ENCODE measurements around the gene FOXO1. TPM values are rescaled to one million over a fixed set of nuclear protein-coding genes. Genes with fewer than 3 reads are reported as not detected.

Gene FOXO1
- total RNA-seq, 1 experiment from 2014 or later, result 12.2 TPM

DNA sequence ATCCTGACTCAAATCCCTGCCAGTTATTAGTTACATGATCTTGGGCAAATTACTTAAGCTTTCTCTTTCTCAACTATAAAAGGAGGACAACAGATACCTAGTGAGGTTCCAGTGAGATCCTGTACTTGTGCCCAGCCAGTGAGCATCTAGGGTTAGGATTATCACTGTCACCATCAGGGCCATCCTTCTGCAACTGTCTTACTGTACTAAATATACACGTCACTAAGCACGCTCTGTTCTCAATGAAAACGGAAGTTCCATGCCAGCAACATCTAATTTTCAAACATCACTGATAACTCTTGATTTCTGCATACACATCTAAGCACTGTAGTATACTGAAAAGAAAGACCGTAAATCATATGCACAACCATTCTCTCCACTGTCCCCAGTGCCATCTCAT lies 70.0 kb downstream of the FOXO1 start (continued):
- TF ChIP-seq, protein P1, sequence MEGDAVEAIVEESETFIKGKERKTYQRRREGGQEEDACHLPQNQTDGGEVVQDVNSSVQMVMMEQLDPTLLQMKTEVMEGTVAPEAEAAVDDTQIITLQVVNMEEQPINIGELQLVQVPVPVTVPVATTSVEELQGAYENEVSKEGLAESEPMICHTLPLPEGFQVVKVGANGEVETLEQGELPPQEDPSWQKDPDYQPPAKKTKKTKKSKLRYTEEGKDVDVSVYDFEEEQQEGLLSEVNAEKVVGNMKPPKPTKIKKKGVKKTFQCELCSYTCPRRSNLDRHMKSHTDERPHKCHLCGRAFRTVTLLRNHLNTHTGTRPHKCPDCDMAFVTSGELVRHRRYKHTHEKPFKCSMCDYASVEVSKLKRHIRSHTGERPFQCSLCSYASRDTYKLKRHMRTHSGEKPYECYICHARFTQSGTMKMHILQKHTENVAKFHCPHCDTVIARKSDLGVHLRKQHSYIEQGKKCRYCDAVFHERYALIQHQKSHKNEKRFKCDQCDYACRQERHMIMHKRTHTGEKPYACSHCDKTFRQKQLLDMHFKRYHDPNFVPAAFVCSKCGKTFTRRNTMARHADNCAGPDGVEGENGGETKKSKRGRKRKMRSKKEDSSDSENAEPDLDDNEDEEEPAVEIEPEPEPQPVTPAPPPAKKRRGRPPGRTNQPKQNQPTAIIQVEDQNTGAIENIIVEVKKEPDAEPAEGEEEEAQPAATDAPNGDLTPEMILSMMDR (IDR thresholded peaks at IDR 0.05 in 2 of 3, conservative IDR thresholded peaks at IDR 0.05 in 1 of 3; ENCODE audit: borderline replicate concordance in 1 of 3, insufficient read depth in 1 of 3, low read depth in 2 of 3, low read length in 2 of 3), result no peak
- TF ChIP-seq SIN3A (IDR thresholded peaks at IDR 0.05; ENCODE audit: low read depth), result no peak
- no peak for TF ChIP-seq CBX3 (IDR thresholded peaks at IDR 0.05; ENCODE audit: low read depth)
- TF ChIP-seq, protein P2, sequence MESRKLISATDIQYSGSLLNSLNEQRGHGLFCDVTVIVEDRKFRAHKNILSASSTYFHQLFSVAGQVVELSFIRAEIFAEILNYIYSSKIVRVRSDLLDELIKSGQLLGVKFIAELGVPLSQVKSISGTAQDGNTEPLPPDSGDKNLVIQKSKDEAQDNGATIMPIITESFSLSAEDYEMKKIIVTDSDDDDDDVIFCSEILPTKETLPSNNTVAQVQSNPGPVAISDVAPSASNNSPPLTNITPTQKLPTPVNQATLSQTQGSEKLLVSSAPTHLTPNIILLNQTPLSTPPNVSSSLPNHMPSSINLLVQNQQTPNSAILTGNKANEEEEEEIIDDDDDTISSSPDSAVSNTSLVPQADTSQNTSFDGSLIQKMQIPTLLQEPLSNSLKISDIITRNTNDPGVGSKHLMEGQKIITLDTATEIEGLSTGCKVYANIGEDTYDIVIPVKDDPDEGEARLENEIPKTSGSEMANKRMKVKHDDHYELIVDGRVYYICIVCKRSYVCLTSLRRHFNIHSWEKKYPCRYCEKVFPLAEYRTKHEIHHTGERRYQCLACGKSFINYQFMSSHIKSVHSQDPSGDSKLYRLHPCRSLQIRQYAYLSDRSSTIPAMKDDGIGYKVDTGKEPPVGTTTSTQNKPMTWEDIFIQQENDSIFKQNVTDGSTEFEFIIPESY (IDR thresholded peaks at IDR 0.05; ENCODE audit: extremely low read depth, insufficient replicate concordance, low read length), result no peak
- TF ChIP-seq ZNF274 (IDR thresholded peaks at IDR 0.05; ENCODE audit: low read depth, low read length), result no peak

DNA sequence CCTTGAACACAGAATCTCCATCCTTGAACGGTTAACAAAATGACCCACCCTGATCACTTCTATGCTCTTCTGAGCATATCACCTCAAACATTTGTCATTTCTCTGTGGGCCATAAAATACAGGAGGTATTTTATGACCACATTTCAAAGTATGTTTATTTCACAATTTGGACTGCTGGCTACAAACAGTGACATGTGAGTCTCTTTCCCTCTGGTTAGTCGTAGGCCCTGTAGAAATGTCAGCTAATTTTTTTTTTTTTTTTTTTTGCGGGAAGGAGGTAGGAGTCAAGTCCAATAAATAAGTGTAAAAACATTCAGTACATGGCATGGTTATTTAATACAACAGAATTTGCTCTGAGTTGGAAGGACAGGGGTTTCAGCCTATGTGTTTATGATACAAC lies 70.7 kb downstream of the FOXO1 start:
- DNase-seq (ENCODE audit: low read depth, low spot score) (no peak), ATAC-seq (no peak)
- Histone ChIP-seq H3K36me3 (ENCODE audit: control insufficient read depth in 1 of 2, insufficient read depth in 2 of 2, low read length in 2 of 2) (no peaks in the 10 kb centered on the region), H3K79me2 (ENCODE audit: insufficient read depth, low read length) (peaks cover 9% of the 10 kb centered on the region; the same call in 1 of the 2 replicates), H3K9ac (ENCODE audit: low read length) (no peak overlapping the region), H3K4me1 (ENCODE audit: control insufficient read depth in 1 of 2, insufficient read depth in 2 of 2, low read length in 2 of 2) (peaks cover 2 to 5% of the 10 kb centered on the region in 2 experiments; a peak in 1 of 4 replicates), H3K9me2 (ENCODE audit: insufficient read depth) (no peaks in the 10 kb centered on the region), H3K27me3 (ENCODE audit: insufficient read depth, low read length) (no peaks in the 10 kb centered on the region), H3K9me3 (ENCODE audit: control insufficient read depth in 1 of 2, insufficient read depth in 1 of 2, low read depth in 1 of 2, low read length in 2 of 2) (no peaks in the 10 kb centered on the region), H4K20me1 (ENCODE audit: insufficient read depth) (no peaks in the 10 kb centered on the region), H2AFZ (ENCODE audit: low read depth, low read length, poor library complexity, severe bottlenecking) (no peak overlapping the region), H3K27ac (ENCODE audit: low read depth, low read length) (no peak overlapping the region), H3K4me2 (ENCODE audit: low read length) (no peak overlapping the region), H3K4me3 (replicated peaks in 1 of 2; ENCODE audit: low read depth in 1 of 2, low read length in 2 of 2) (no peak overlapping the region)
- CTCF ChIA-PET, result no interaction called here
- intact Hi-C loops (cut with micrococcal nuclease), result no loop called here
- POLR2A ChIA-PET, result no interaction called here
- BruUV-seq (replicated peaks), result no TSS peak
- TF ChIP-seq JUND (IDR thresholded peaks at IDR 0.05), result no peak
- TF ChIP-seq, protein P1 (IDR thresholded peaks at IDR 0.05 in 2 of 3, conservative IDR thresholded peaks at IDR 0.05 in 1 of 3; ENCODE audit: borderline replicate concordance in 1 of 3, insufficient read depth in 1 of 3, low read depth in 2 of 3, low read length in 2 of 3), result no peak
- TF ChIP-seq SP1 (IDR thresholded peaks at IDR 0.05; ENCODE audit: low read depth), result no peak
- no peak for TF ChIP-seq POLR2A (IDR thresholded peaks at IDR 0.05; ENCODE audit: borderline replicate concordance, extremely low read depth, insufficient read depth, insufficient read length)
- TF ChIP-seq, protein P3, sequence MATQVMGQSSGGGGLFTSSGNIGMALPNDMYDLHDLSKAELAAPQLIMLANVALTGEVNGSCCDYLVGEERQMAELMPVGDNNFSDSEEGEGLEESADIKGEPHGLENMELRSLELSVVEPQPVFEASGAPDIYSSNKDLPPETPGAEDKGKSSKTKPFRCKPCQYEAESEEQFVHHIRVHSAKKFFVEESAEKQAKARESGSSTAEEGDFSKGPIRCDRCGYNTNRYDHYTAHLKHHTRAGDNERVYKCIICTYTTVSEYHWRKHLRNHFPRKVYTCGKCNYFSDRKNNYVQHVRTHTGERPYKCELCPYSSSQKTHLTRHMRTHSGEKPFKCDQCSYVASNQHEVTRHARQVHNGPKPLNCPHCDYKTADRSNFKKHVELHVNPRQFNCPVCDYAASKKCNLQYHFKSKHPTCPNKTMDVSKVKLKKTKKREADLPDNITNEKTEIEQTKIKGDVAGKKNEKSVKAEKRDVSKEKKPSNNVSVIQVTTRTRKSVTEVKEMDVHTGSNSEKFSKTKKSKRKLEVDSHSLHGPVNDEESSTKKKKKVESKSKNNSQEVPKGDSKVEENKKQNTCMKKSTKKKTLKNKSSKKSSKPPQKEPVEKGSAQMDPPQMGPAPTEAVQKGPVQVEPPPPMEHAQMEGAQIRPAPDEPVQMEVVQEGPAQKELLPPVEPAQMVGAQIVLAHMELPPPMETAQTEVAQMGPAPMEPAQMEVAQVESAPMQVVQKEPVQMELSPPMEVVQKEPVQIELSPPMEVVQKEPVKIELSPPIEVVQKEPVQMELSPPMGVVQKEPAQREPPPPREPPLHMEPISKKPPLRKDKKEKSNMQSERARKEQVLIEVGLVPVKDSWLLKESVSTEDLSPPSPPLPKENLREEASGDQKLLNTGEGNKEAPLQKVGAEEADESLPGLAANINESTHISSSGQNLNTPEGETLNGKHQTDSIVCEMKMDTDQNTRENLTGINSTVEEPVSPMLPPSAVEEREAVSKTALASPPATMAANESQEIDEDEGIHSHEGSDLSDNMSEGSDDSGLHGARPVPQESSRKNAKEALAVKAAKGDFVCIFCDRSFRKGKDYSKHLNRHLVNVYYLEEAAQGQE (IDR thresholded peaks at IDR 0.05; ENCODE audit: low read depth), result no peak
- no peak for TF ChIP-seq FOSL1 (IDR thresholded peaks at IDR 0.05; ENCODE audit: low read depth)
- no peak for TF ChIP-seq POLR2AphosphoS5 (IDR thresholded peaks at IDR 0.05; ENCODE audit: low read depth, low read length)
- TF ChIP-seq RAD21 (IDR thresholded peaks at IDR 0.05; ENCODE audit: low read depth), result no peak
- TF ChIP-seq, protein P4, sequence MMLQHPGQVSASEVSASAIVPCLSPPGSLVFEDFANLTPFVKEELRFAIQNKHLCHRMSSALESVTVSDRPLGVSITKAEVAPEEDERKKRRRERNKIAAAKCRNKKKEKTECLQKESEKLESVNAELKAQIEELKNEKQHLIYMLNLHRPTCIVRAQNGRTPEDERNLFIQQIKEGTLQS (IDR thresholded peaks at IDR 0.05), result no peak
- no peak for TF ChIP-seq TCF7L2 (IDR thresholded peaks at IDR 0.05; ENCODE audit: borderline replicate concordance, extremely low read depth, insufficient read depth, insufficient read length)
- RAD21 ChIA-PET (ENCODE audit: low non-redundant PET in 1 of 2, low total read pairs in 2 of 2, uncharacterized antibody in 2 of 2, unreplicated experiment in 2 of 2), result no interaction called here

Data from HCT116 (cell line).